ENCODE measurements around the gene ZMAT5.

DNA sequence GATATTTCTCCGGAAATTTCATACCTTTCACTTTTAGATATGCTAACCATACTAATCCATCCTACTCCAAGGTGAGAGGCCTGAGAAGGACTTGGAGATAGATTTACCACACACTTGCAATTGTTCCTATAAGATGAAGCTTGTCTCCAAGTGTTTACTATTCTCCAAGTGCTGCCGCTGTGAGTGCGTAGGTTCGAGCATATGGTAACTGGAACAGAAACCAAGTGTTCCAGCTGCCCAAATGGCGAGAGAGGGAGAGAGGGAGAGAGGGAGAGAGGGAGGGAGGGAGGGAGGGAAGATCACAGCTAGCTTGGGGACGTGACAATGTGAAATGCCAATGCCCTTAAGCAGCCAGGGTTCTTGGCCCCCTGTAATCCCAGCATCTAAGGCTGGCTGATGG is 49.7 kb upstream of the ZMAT5 start:
- no peak for TF ChIP-seq EZH2 (IDR thresholded peaks at IDR 0.05; ENCODE audit: low read length, unreplicated experiment)
- TF ChIP-seq CTCF (conservative IDR thresholded peaks at IDR 0.05; ENCODE audit: low read depth, low read length), result no peak
- TF ChIP-seq EZH2phosphoT487 (IDR thresholded peaks at IDR 0.05; ENCODE audit: borderline replicate concordance, low read length), result no peak

All from PC-3 (cell line).